ENCODE data around the gene PDE10A. TPM values are rescaled to one million over a fixed set of nuclear protein-coding genes. Genes with fewer than 3 reads are reported as not detected.

The PDE10A gene
- total RNA-seq, 4 donors from 2014 or later, result 2.7 to 8.8 (median 7.0) TPM

DNA sequence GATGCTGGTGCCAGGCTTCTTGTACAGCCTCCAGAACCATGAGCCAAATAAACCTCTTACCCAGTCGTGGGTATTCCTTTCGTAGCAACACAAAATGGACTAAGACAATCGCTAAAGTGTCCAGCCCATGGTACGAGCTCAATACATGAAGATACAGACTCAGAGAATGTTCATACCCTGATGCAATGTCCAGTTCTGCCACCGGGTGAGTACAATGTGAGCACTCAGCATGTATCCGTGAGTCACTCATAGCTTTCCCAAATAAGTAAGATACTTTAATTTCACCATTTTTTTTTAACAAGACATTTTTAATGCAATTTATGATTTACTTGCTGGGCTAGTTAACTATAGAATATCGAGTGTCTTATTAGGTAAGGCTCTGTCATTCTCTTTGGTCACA, 26.7 kb upstream of the PDE10A start:
- TF ChIP-seq, protein P1, sequence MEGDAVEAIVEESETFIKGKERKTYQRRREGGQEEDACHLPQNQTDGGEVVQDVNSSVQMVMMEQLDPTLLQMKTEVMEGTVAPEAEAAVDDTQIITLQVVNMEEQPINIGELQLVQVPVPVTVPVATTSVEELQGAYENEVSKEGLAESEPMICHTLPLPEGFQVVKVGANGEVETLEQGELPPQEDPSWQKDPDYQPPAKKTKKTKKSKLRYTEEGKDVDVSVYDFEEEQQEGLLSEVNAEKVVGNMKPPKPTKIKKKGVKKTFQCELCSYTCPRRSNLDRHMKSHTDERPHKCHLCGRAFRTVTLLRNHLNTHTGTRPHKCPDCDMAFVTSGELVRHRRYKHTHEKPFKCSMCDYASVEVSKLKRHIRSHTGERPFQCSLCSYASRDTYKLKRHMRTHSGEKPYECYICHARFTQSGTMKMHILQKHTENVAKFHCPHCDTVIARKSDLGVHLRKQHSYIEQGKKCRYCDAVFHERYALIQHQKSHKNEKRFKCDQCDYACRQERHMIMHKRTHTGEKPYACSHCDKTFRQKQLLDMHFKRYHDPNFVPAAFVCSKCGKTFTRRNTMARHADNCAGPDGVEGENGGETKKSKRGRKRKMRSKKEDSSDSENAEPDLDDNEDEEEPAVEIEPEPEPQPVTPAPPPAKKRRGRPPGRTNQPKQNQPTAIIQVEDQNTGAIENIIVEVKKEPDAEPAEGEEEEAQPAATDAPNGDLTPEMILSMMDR (IDR thresholded peaks at IDR 0.05; ENCODE audit: low read depth), result no peak

GRCh38 chr6:165686596-165687365, 23.7 kb upstream of the PDE10A start:
- TF ChIP-seq, protein P1 (IDR thresholded peaks at IDR 0.05; ENCODE audit: low read depth), result no peak

- TF ChIP-seq, protein P1 (IDR thresholded peaks at IDR 0.05; ENCODE audit: low read depth), result no peak
Observed at GRCh38 chr6:165685302-165685701, 22.3 kb upstream of the PDE10A start.

- TF ChIP-seq, protein P1 (IDR thresholded peaks at IDR 0.05; ENCODE audit: low read depth), result no peak
Observed at GRCh38 chr6:165684333-165684732, 21.3 kb upstream of the PDE10A start.

- TF ChIP-seq, protein P1 (IDR thresholded peaks at IDR 0.05; ENCODE audit: low read depth), result no peak
Observed at GRCh38 chr6:165680975-165681374, 17.9 kb upstream of the PDE10A start.

DNA sequence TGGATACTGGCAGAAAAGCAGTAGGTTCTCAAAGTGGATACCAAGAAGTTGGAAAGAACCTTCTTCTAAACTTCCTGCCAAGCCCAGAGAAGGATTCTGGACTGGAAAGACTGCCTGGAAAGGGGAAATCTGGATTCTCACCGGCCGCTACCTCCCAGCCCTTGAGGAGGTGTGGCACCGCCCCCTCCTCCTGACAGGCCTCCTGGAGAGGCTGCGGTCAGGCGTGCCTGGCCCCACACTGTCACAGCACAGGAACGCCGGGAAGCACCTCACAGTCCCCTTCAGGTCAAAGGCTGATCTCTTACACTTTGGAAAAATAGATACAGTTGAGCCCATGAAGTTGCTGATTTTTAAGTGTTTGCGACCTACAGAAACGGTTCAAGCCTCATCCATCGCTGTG, 16.3 kb upstream of the PDE10A start:
- TF ChIP-seq, protein P1 (IDR thresholded peaks at IDR 0.05; ENCODE audit: low read depth), result no peak

- TF ChIP-seq, protein P1 (IDR thresholded peaks at IDR 0.05; ENCODE audit: low read depth), result no peak
Observed at GRCh38 chr6:165678904-165679303, 15.9 kb upstream of the PDE10A start.

Data from subcutaneous adipose tissue (tissue), 4 donors.